A549 (cell line): ENCODE results near the gene MRPL55. TPM values are rescaled to one million over a fixed set of nuclear protein-coding genes. Genes with fewer than 3 reads are reported as not detected.
"Not testable (repeated sequence)": the region's sequence is repeated elsewhere in the genome, so short reads cannot be mapped to it uniquely, and the experiment has no call there.

Experiments
- ATAC-seq, 2 experiments: fragments of 200-7000 bp in 1 of 2; fragments of >200 bp in 1 of 2; cut with Nextera tagmentation in 1 of 2; cut with Tn5 transposase in 1 of 2; 3 replicates each; pipeline versions ENCODE4 v1.8.0 to v1.9.1; 2018 to 2020; ENCODE audit warnings: mild to moderate bottlenecking in 1 of 2, moderate library complexity in 1 of 2
- CTCF ChIA-PET: fragments of 300-600 bp; sonication (Branson Sonifier 250); formaldehyde crosslinking; extraction: SDS; loops from one replicate; lab custom pipeline; 2021; ENCODE audit warnings: antibody characterized with exemption, inconsistent platforms; lab: Yijun Ruan, JAX
- POLR2A ChIA-PET: fragments of 350-600 bp; formaldehyde crosslinking; extraction: SDS; loops from one replicate; lab custom pipeline; 2021; ENCODE audit warnings: antibody characterized with exemption, inconsistent platforms; lab: Yijun Ruan, JAX
- DNase-seq, 2 experiments: peaks; one replicate each; pipeline versions ENCODE4 v3.0.0 to v3.0.0-alpha.2; 2011 to 2016; ENCODE audit warnings: low read depth in 1 of 2, low spot score in 1 of 2
- FAIRE-seq: peaks from 2 replicates; lab custom pipeline; 2011; peaks lifted over from hg19 to GRCh38; lab: Jason Lieb, UNC
- H3K27ac ChIP-seq, 2 experiments: fragments of >200 bp; sonication (Bioruptor Twin); formaldehyde crosslinking; 3 replicates each; pipeline ENCODE4 v1.5.1; 2016 to 2017
- H3K4me1 ChIP-seq: fragments of >200 bp; sonication (Bioruptor Twin); formaldehyde crosslinking; 3 replicates; pipeline ENCODE4 v1.6.1; 2016
- H3K4me2 ChIP-seq: fragments of >200 bp; sonication (Bioruptor Twin); formaldehyde crosslinking; 3 replicates; pipeline ENCODE4 v1.6.1; 2016
- H3K4me3 ChIP-seq: fragments of >200 bp; sonication (Bioruptor Twin); formaldehyde crosslinking; 3 replicates; pipeline ENCODE4 v1.5.1; 2016
- H3K9me3 ChIP-seq: fragments of >200 bp; sonication (Bioruptor Twin); formaldehyde crosslinking; 3 replicates; pipeline ENCODE4 v1.6.1; 2016
- CBX2 ChIP-seq: fragments of 200-600 bp; sonication (generic); IDR thresholded peaks from 2 replicates; pipeline ENCODE4 v1.6.1; 2016; ENCODE audit warnings: low read depth, mild to moderate bottlenecking, borderline replicate concordance
- FOSB ChIP-seq: fragments of 250-450 bp; sonication (Bioruptor Pico); IDR thresholded peaks from 2 replicates; pipeline ENCODE4 v1.5.0; 2020; ENCODE audit warnings: mild to moderate bottlenecking, moderate library complexity
- FOSL2 ChIP-seq, 2 experiments: fragments of 450-650 bp in 1 of 2; fragments of >200 bp in 1 of 2; sonication (Bioruptor Twin) in 1 of 2; formaldehyde crosslinking; IDR thresholded peaks; 2 replicates each; pipeline versions ENCODE4 v1.5.0 to v1.6.1; 2016 to 2020; ENCODE audit warnings: mild to moderate bottlenecking in 1 of 2, moderate library complexity in 1 of 2
- HDAC2 ChIP-seq: fragments of 200-600 bp; sonication (generic); IDR thresholded peaks from 2 replicates; pipeline ENCODE4 v1.6.1; 2016
- HES2 ChIP-seq: fragments of >200 bp; sonication (Bioruptor Twin); formaldehyde crosslinking; IDR thresholded peaks from 2 replicates; pipeline ENCODE4 v1.6.1; 2016
- HEYL ChIP-seq: fragments of 250-450 bp; sonication (Bioruptor Pico); IDR thresholded peaks from 2 replicates; pipeline ENCODE4 v1.8.0; 2021; ENCODE audit warnings: mild to moderate bottlenecking, moderate library complexity
- HMGXB4 ChIP-seq: fragments of 250-450 bp; sonication (Bioruptor Pico); IDR thresholded peaks from 2 replicates; pipeline ENCODE4 v1.5.0; 2021; ENCODE audit warnings: mild to moderate bottlenecking, moderate library complexity, borderline replicate concordance
- HOXA7 ChIP-seq: fragments of 250-450 bp; sonication (Bioruptor Pico); IDR thresholded peaks from 2 replicates; pipeline ENCODE4 v1.5.0; 2020; ENCODE audit warnings: mild to moderate bottlenecking, moderate library complexity
- HOXB5 ChIP-seq: fragments of 250-450 bp; sonication (Bioruptor Pico); IDR thresholded peaks from 2 replicates; pipeline ENCODE4 v1.5.0; 2020; ENCODE audit warnings: mild to moderate bottlenecking, moderate library complexity
- JUN ChIP-seq, 2 experiments: fragments of >200 bp; sonication (Bioruptor Twin); formaldehyde crosslinking; IDR thresholded peaks; 2 replicates in 1 of 2; 3 replicates in 1 of 2; pipeline ENCODE4 v1.6.1; 2016 to 2017
- JUNB ChIP-seq: fragments of >200 bp; sonication (Bioruptor Twin); formaldehyde crosslinking; IDR thresholded peaks from 2 replicates; pipeline ENCODE4 v1.6.1; 2016
- KDM5A ChIP-seq: fragments of 200-600 bp; sonication (generic); IDR thresholded peaks from 2 replicates; pipeline ENCODE4 v1.6.1; 2016; ENCODE audit warnings: antibody characterized with exemption, mild to moderate bottlenecking
- MAFK ChIP-seq: fragments of 450-650 bp; IDR thresholded peaks from 2 replicates; pipeline ENCODE4 v1.6.1; 2014; ENCODE audit not compliant: partially characterized antibody
- NPAS2 ChIP-seq: fragments of 250-450 bp; sonication (Bioruptor Pico); IDR thresholded peaks from 2 replicates; pipeline ENCODE4 v1.8.0; 2022; ENCODE audit warnings: mild to moderate bottlenecking, moderate library complexity, borderline replicate concordance
- NR3C1 ChIP-seq: fragments of >200 bp; sonication (Bioruptor Twin); formaldehyde crosslinking; IDR thresholded peaks from 3 replicates; pipeline ENCODE4 v1.6.1; 2017
- PHF8 ChIP-seq: fragments of 200-600 bp; sonication (generic); IDR thresholded peaks from 2 replicates; pipeline ENCODE4 v1.6.1; 2016; ENCODE audit warnings: low read depth, mild to moderate bottlenecking, antibody characterized with exemption, moderate library complexity, borderline replicate concordance
- POLR2A ChIP-seq: IDR thresholded peaks from 2 replicates; pipeline ENCODE4 v1.6.1; 2012; ENCODE audit warnings: mild to moderate bottlenecking, low read length
- RFX5 ChIP-seq: fragments of 450-650 bp; IDR thresholded peaks from 2 replicates; pipeline ENCODE4 v1.7.1; 2014; ENCODE audit warnings: antibody characterized with exemption, mild to moderate bottlenecking, moderate library complexity
- SMC3 ChIP-seq: fragments of >200 bp; sonication (Bioruptor Twin); formaldehyde crosslinking; IDR thresholded peaks from 3 replicates; pipeline ENCODE4 v1.6.1; 2018; ENCODE audit warnings: inconsistent platforms
- TFCP2L1 ChIP-seq: fragments of 250-450 bp; sonication (Bioruptor Pico); IDR thresholded peaks from 2 replicates; pipeline ENCODE4 v1.5.0; 2021; ENCODE audit warnings: mild to moderate bottlenecking
- TP53 ChIP-seq: fragments of 250-450 bp; sonication (Bioruptor Pico); IDR thresholded peaks from 2 replicates; pipeline ENCODE4 v1.5.0; 2021; ENCODE audit warnings: mild to moderate bottlenecking, moderate library complexity
- ZC3H11A ChIP-seq: fragments of 450-650 bp; IDR thresholded peaks from 2 replicates; pipeline ENCODE4 v1.6.1; 2014; ENCODE audit warnings: antibody characterized with exemption, mild to moderate bottlenecking
- ZFP36 ChIP-seq: fragments of 450-650 bp; IDR thresholded peaks from 2 replicates; pipeline ENCODE4 v1.6.1; 2014; ENCODE audit warnings: borderline replicate concordance; ENCODE audit not compliant: partially characterized antibody
- ZSCAN20 ChIP-seq: fragments of 250-450 bp; sonication (Bioruptor Pico); IDR thresholded peaks from 2 replicates; pipeline ENCODE4 v1.8.0; 2022; ENCODE audit warnings: mild to moderate bottlenecking, moderate library complexity
- WGBS: methylation state at CpG from one replicate; pipeline ENCODE4 v1.1.6; 2017; ENCODE audit errors: missing lambda C conversion rate; 5-methylcytosine and 5-hydroxymethylcytosine counted together
- polyA plus RNA-seq, 4 experiments: library from polyadenylated mRNA; depleted of rRNA in 3 of 4; stranded (reverse); fragments of >200 nt; fragmentation: RNase III in 1 of 4; extraction: RNeasy Plus Mini Kit Qiagen cat#74134 plus additional on column Dnase treatment in 1 of 4; gene quantifications; 2 replicates in 3 of 4; 3 replicates in 1 of 4; pipeline ENCODE4 v1.2.3, GENCODE V29; 2011 to 2017
- TF ChIP-seq, protein P1 (sequence below): IDR thresholded peaks from 2 replicates; pipeline ENCODE4 v1.6.1; 2012; ENCODE audit warnings: low read depth, borderline replicate concordance

The MRPL55 gene
- polyA plus RNA-seq, 2 of the 4 experiments (the other 2 are of a cell fraction): 54.2 to 80.0 TPM

- FAIRE-seq: no peak
Observed at GRCh38 chr1:228112167-228112566, 3.1 kb upstream of the MRPL55 start.

GRCh38 chr1:228111315-228111714, 2.2 kb upstream of the MRPL55 start:
- DNase-seq, H3K9me3 ChIP-seq, H3K4me3 ChIP-seq, ATAC-seq, H3K4me2 ChIP-seq, FAIRE-seq, H3K27ac ChIP-seq, POLR2A ChIA-PET: not testable (repeated sequence)
- WGBS: 93% methylated on average over 6 of the region's 6 CpGs
- H3K4me1 ChIP-seq: peaks cover 12% of the 10 kb centered on the region; the same call in 2 of the 3 replicates
- CTCF ChIA-PET: interaction anchor here (0.9 to 2.4 kb wide), 2 partner anchors 11 to 21 kb away, joined by 5 to 23 read pairs; no protein-coding TSS in a partner anchor

More at GRCh38 chr1:228112167-228112566, 3.1 kb upstream of the MRPL55 start:
- ATAC-seq (no peak), DNase-seq (no peak)
- Histone ChIP-seq H3K4me2 (no peak overlapping the region), H3K27ac (no peak overlapping the region), H3K9me3 (peaks cover under 1% of the 10 kb centered on the region; the same call in 2 of the 3 replicates), H3K4me3 (no peak overlapping the region), H3K4me1 (peaks cover 12% of the 10 kb centered on the region; the same call in 2 of the 3 replicates)
- ChIA-PET POLR2A (no interaction called here), CTCF (interaction anchor here (5.3 kb wide), 1 partner anchor 18 kb away, joined by 28 read pairs; no protein-coding TSS in a partner anchor)
- 80% methylated on average over 7 of the region's 7 CpGs for WGBS
- no peak for TF ChIP-seq CBX2
- no peak for TF ChIP-seq JUNB
- TF ChIP-seq HEYL (CRISPR knock-in tag): no peak
- TF ChIP-seq MAFK: no peak
- TF ChIP-seq KDM5A: no peak
- TF ChIP-seq TFCP2L1 (CRISPR knock-in tag): no peak
- TF ChIP-seq HOXB5: no peak
- TF ChIP-seq ZFP36: no peak
- no peak for TF ChIP-seq HES2
- no peak for TF ChIP-seq HMGXB4
- TF ChIP-seq ZC3H11A: no peak

GRCh38 chr1:228110556-228110955, 1.5 kb upstream of the MRPL55 start:
- 92% methylated on average over 7 of the region's 7 CpGs for WGBS
- POLR2A ChIA-PET: interaction anchor here (1.2 to 1.8 kb wide), 2 partner anchors 10 to 55 kb away, joined by 4 to 6 read pairs; partner anchors contain the start of gene IBA57
- CTCF ChIA-PET: interaction anchor here (0.6 to 2.4 kb wide), 5 partner anchors 21 to 406 kb away, joined by 3 to 23 read pairs (median 3); partner anchors contain the start of gene IBA57
- DNase-seq: no peak
- Histone ChIP-seq H3K4me2 (no peak overlapping the region; the same call in 2 of the 3 replicates), H3K4me3 (no peak overlapping the region), H3K4me1 (peaks cover 12% of the 10 kb centered on the region; the same call in 2 of the 3 replicates), H3K27ac (no peak overlapping the region), H3K9me3 (no peaks in the 10 kb centered on the region)
- no peak for FAIRE-seq
- ATAC-seq: no peak
- no peak for TF ChIP-seq POLR2A
- TF ChIP-seq, protein P1, sequence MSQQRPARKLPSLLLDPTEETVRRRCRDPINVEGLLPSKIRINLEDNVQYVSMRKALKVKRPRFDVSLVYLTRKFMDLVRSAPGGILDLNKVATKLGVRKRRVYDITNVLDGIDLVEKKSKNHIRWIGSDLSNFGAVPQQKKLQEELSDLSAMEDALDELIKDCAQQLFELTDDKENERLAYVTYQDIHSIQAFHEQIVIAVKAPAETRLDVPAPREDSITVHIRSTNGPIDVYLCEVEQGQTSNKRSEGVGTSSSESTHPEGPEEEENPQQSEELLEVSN: no peak
- TF ChIP-seq HOXB5: no peak
- no peak for TF ChIP-seq HDAC2
- no peak for TF ChIP-seq TP53 (CRISPR knock-in tag)
- TF ChIP-seq NR3C1: no peak
- no peak for TF ChIP-seq PHF8
- TF ChIP-seq HOXA7: no peak
- no peak for TF ChIP-seq RFX5
- TF ChIP-seq FOSL2 (IDR thresholded peaks at IDR 0.05): no peak
- no peak for TF ChIP-seq FOSL2 (CRISPR knock-in tag; IDR thresholded peaks at IDR 0.05)
- TF ChIP-seq ZSCAN20: no peak
- TF ChIP-seq SMC3: no peak
- no peak for TF ChIP-seq NPAS2 (CRISPR knock-in tag)
- TF ChIP-seq FOSB (CRISPR knock-in tag): no peak
- no peak for TF ChIP-seq JUN (IDR thresholded peaks at IDR 0.05)
- no peak for TF ChIP-seq JUNB
- no peak for TF ChIP-seq MAFK
